HEK293T (cell line): ENCODE results near the gene FGF22.

Source experiments
- ELF4 ChIP-seq: fragments of 450-650 bp; IDR thresholded peaks from 2 replicates; pipeline ENCODE4 v1.6.1; 2017; ENCODE audit warnings: antibody characterized with exemption
- FOXK2 ChIP-seq: fragments of 450-650 bp; IDR thresholded peaks from 2 replicates; pipeline ENCODE4 v1.6.1; 2016; ENCODE audit warnings: mild to moderate bottlenecking
- FOXM1 ChIP-seq: fragments of 450-650 bp; IDR thresholded peaks from 2 replicates; pipeline ENCODE4 v1.6.1; 2017; ENCODE audit warnings: mild to moderate bottlenecking, borderline replicate concordance
- TARDBP ChIP-seq: fragments of 450-650 bp; IDR thresholded peaks from 2 replicates; pipeline ENCODE4 v1.6.1; 2016
- TF ChIP-seq, protein P1 (sequence below): fragments of 450-650 bp; IDR thresholded peaks from 2 replicates; pipeline ENCODE4 v1.6.1; 2016

DNA sequence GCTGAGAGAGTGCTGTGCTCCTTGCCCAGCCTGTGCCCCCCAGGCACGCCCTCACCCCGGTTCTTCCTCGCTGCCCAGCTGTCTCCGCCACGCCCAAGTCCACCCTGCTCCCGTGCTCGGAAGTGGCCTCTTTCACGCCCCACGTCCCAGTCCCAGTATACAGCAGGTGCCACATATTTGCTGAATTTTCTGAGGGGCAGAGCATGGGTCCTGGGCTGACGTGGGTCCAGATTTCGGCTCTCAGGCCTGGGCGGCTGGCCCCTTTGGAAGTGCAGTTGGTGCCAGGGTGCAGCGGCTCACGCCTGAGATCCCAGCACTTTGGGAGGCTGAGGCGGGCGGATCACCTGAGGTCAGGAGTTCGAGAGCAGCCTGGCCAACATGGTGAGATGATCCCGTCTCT, 46.6 kb upstream of the FGF22 start:
- TF ChIP-seq, protein P1, sequence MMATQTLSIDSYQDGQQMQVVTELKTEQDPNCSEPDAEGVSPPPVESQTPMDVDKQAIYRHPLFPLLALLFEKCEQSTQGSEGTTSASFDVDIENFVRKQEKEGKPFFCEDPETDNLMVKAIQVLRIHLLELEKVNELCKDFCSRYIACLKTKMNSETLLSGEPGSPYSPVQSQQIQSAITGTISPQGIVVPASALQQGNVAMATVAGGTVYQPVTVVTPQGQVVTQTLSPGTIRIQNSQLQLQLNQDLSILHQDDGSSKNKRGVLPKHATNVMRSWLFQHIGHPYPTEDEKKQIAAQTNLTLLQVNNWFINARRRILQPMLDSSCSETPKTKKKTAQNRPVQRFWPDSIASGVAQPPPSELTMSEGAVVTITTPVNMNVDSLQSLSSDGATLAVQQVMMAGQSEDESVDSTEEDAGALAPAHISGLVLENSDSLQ: no peak
- TF ChIP-seq ELF4: no peak
- no peak for TF ChIP-seq TARDBP
- TF ChIP-seq FOXM1: no peak
- no peak for TF ChIP-seq FOXK2
